ENCODE data around the gene GIMAP8.

The GIMAP8 gene

DNA sequence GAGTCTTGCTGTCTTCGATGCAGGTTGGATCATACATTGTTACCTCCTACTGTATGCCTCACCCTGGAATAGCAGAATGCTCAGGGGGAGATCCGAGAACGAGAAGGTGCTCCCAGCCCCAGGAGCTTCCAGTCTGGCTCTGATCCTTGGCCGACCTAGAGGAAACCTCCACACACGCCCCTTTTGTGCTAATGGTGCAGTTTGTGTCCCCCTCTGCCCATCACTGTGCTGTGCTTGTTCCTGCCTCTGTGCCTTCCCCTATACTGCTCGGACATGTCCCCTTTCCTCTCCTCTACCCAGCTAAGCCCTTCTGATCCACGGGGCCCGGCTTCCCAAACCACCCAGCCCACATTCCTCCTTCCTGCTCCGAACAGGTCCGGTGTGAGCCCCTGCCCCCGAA, 38.8 kb upstream of the GIMAP8 start:
- DNase-seq (ENCODE audit: low read depth) = no peak

DNA sequence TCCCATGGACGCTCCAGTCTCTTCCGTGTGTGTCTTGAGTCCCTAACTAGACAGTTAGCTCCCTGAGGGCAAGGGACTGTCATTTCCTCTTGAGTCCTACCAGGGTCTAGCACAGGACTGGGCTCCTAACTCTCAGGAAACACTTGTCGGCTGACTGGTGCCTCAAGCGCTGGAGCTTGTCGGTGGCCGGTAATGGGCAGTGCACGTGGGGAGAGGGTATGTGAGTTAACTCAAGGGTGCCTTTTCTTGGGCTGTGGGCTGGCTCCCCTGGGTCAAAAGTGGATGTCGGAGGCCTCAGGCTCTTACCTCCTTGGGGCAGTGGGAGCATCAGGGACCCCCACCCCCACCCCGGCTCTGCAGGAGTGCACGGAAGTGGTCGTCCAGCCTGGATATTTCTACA, 38.4 kb upstream of the GIMAP8 start:
- no peak for DNase-seq (ENCODE audit: low read depth)

GRCh38 chr7:150412518-150413488, 37.6 kb upstream of the GIMAP8 start:
- DNase-seq (ENCODE audit: low read depth) = no peak

- no peak for DNase-seq (ENCODE audit: low read depth)
Measured at GRCh38 chr7:150413640-150414081, 36.8 kb upstream of the GIMAP8 start.

- no peak for DNase-seq (ENCODE audit: low read depth)
Measured at GRCh38 chr7:150415161-150416153, 35.0 kb upstream of the GIMAP8 start.

GRCh38 chr7:150417239-150417638, 33.2 kb upstream of the GIMAP8 start:
- no peak for DNase-seq (ENCODE audit: low read depth)

- DNase-seq (ENCODE audit: low read depth) = no peak
Measured at GRCh38 chr7:150417863-150418262, 32.6 kb upstream of the GIMAP8 start.

- DNase-seq (ENCODE audit: low read depth) = no peak
Measured at GRCh38 chr7:150420242-150420641, 30.2 kb upstream of the GIMAP8 start.

DNA sequence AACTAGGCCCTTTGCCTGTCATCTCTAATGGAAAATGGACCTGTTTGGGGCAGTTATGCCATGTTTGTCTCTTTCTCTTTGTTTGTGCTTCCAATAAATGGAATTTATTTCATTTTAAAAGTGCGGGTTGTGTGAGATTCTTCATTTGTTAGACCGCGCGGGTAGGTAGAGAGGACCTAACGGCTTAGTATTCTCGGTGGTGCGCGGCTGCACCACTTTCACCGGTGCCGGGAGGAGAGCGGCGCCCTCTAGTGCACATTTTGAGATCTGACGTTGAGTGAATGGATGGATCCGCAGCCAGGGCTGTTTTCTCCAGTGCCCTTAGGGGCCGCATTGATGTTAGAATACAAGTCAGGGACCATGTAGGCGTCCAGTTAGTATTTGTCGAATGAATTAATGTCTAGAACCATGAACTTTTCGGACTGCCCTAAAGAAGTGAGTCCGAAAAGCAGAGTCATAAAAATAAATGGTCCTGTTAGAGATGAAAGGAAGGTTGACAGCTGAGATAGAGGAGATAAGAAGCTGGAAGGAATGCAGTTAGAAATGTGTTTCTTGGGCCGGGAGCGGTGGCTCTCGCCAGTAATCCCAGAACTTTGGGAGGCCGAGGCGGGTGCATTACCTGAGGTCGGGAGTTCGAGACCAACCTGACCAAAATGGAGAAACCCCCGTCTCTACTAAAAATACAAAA, 29.3 kb upstream of the GIMAP8 start:
- DNase-seq (ENCODE audit: low read depth) = peak; percentile 74

- DNase-seq (ENCODE audit: low read depth) = no peak
Measured at GRCh38 chr7:150421831-150422230, 28.6 kb upstream of the GIMAP8 start.

GRCh38 chr7:150425670-150426069, 24.8 kb upstream of the GIMAP8 start:
- DNase-seq (ENCODE audit: low read depth) = no peak

- DNase-seq (ENCODE audit: low read depth) = no peak
Measured at GRCh38 chr7:150428671-150429451, 21.6 kb upstream of the GIMAP8 start.

DNA sequence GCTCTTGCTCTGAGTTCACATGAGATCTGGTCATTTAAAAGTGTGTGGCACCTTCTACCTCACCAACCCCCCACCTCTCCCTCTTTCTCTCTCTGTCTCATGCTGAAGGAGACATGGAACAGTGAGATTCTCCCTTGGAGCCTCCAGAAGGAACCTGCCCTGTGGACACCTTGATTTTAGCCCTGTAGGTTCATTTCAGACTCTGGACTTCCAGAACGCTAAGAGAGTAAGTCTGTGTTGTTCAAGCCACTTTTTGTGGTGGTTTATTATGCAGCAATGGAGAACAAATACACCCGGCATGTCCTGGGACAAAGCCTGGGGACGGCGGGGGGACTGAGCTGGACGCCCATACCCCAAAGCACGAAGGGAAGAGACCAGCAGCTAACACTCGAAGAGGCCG, 20.7 kb upstream of the GIMAP8 start:
- DNase-seq (ENCODE audit: low read depth) = no peak

GRCh38 chr7:150430465-150431085, 19.9 kb upstream of the GIMAP8 start:
- DNase-seq (ENCODE audit: low read depth) = no peak

- no peak for DNase-seq (ENCODE audit: low read depth)
Measured at GRCh38 chr7:150431839-150432658, 18.4 kb upstream of the GIMAP8 start.

GRCh38 chr7:150432915-150433892, 17.2 kb upstream of the GIMAP8 start:
- DNase-seq (ENCODE audit: low read depth) = no peak

DNA sequence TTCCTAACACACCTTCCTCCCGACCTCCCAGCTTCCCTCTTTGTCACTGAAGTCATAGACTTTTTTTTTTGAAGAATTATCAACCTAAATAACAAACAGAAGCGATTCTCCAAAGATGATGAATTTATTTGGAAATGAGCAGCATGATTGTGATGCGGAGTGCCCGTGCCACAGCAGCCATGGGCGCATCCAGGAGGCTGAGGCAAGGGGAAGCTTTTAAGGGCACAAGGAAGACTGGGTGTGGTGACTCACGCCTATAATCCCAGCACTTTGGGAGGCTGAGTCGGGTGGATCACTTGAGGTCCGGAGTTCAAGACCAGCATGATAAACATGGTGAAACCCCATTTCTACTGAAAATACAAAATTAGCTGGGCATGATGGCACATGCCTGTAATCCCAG, 16.2 kb upstream of the GIMAP8 start:
- DNase-seq (ENCODE audit: low read depth) = no peak

GRCh38 chr7:150435047-150435389, 15.4 kb upstream of the GIMAP8 start:
- no peak for DNase-seq (ENCODE audit: low read depth)

All from stimulated activated CD8-positive, alpha-beta memory T cell treated with anti-CD3 and anti-CD28 coated beads, Interleukin-15, amount 100 ng/mL, for 24 hours (primary cell).